Liver (tissue), 3 donors: ENCODE measurements around the gene ZMYND10.

Experiments used
- CTCF ChIP-seq: fragments of 150-350 bp; IDR thresholded peaks from 2 replicates; pipeline ENCODE4 v1.5.1; 2017; ENCODE audit warnings: improper control_type of control experiment, low read depth, low read length; ENCODE audit not compliant: missing input control
- FOXA1 ChIP-seq: IDR thresholded peaks from 2 replicates; pipeline ENCODE4 v1.6.1; 2016; ENCODE audit warnings: antibody characterized with exemption
- MAX ChIP-seq: IDR thresholded peaks from 2 replicates; pipeline ENCODE4 v1.6.1; 2016; ENCODE audit warnings: antibody characterized with exemption
- RAD21 ChIP-seq, 2 donors: IDR thresholded peaks; 2 replicates each; pipeline ENCODE4 v1.6.1; 2016; ENCODE audit warnings: antibody characterized with exemption in 2 of 2, mild to moderate bottlenecking in 2 of 2
- REST ChIP-seq: IDR thresholded peaks from 2 replicates; pipeline ENCODE4 v1.6.1; 2016; ENCODE audit warnings: antibody characterized with exemption, mild to moderate bottlenecking
- SP1 ChIP-seq: IDR thresholded peaks from 2 replicates; pipeline ENCODE4 v1.6.1; 2018; ENCODE audit warnings: antibody characterized with exemption, mild to moderate bottlenecking
- TAF1 ChIP-seq: conservative IDR thresholded peaks from 2 replicates; pipeline ENCODE4 v1.6.1; 2016; ENCODE audit warnings: antibody characterized with exemption, mild to moderate bottlenecking
- ZBTB33 ChIP-seq: IDR thresholded peaks from 2 replicates; pipeline ENCODE4 v1.6.1; 2016; ENCODE audit warnings: antibody characterized with exemption
- donor health status: healthy.
- donor health status: healthy.

DNA sequence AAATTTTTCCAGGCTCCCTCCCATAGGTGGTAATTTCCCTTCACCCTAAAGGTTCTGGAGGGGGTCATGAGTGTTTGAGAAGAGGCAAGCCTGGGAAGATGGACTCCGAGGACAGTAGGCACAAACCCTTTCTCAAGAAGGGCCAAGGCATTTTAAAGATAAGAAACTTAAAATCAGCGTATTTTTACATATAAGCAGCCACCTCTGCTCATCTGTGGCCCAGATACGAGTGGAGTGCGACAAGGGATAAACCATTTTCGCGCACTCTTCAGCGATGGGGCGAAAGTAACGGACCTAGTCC is 5.4 kb downstream of the ZMYND10 start:
- TF ChIP-seq FOXA1 (no peak), REST (no peak), CTCF (no peak), SP1 (no peak), MAX (no peak), TAF1 (no peak), RAD21 (IDR thresholded peaks at IDR 0.05) (no peak), ZBTB33 (no peak)
